Upper lobe of left lung (tissue), 4 donors: ENCODE data around the gene ADGRG3.

ENCODE experiments used
- CTCF ChIP-seq, 6 experiments: fragments of 450-650 bp in 4 of 6; fragments of 200-600 bp in 2 of 6; sonication (generic) in 2 of 6; IDR thresholded peaks; one replicate each; pipeline ENCODE4 v1.5.1; 2016 to 2019; ENCODE audit warnings: antibody characterized with exemption in 6 of 6
- POLR2A ChIP-seq, 4 donors: fragments of 450-650 bp; IDR thresholded peaks; one replicate each; pipeline ENCODE4 v1.5.1; 2016 to 2017; ENCODE audit warnings: antibody characterized with exemption in 4 of 4, mild to moderate bottlenecking in 2 of 4
- POLR2AphosphoS5 ChIP-seq, 2 donors: sonication (generic); formaldehyde crosslinking; IDR thresholded peaks; one replicate each; pipeline ENCODE4 v1.5.1; 2017; ENCODE audit warnings: antibody characterized with exemption in 2 of 2

GRCh38 chr16:57694725-57695679 lies 26.9 kb downstream of the ADGRG3 start, which contains the start of gene DRC7:
- TF ChIP-seq CTCF (IDR thresholded peaks at IDR 0.05), result no peak
- TF ChIP-seq POLR2AphosphoS5 (IDR thresholded peaks at IDR 0.05), result no peak
- TF ChIP-seq POLR2A (IDR thresholded peaks at IDR 0.05), result no peak
